Dermis blood vessel endothelial cell (primary cell): ENCODE data around the gene NDRG4. TPM values are rescaled to one million over a fixed set of nuclear protein-coding genes. Genes with fewer than 3 reads are reported as not detected.
"Not testable (repeated sequence)": the region's sequence is repeated elsewhere in the genome, so short reads cannot be mapped to it uniquely, and the experiment has no call there.

Experiments
- DNase-seq: peaks from one replicate; pipeline ENCODE4 v3.0.0; 2010
- total RNA-seq: library from RNA; depleted of rRNA; stranded (reverse); fragments of >200 nt; gene quantifications from 2 replicates; pipeline ENCODE4 v1.2.3, GENCODE V29; 2014

NDRG4 gene
- total RNA-seq, 1 donor from 2014 or later = 62.6 TPM

- no peak for DNase-seq
Observed at GRCh38 chr16:58466396-58466795, 33.5 kb upstream of the NDRG4 start.

- DNase-seq = no peak
Observed at GRCh38 chr16:58467905-58468304, 32.0 kb upstream of the NDRG4 start.

GRCh38 chr16:58471209-58471975, 28.6 kb upstream of the NDRG4 start:
- no peak for DNase-seq

- no peak for DNase-seq
Observed at GRCh38 chr16:58472266-58472665, 27.7 kb upstream of the NDRG4 start.

- DNase-seq = no peak
Observed at GRCh38 chr16:58472827-58473226, 27.1 kb upstream of the NDRG4 start.

- no peak for DNase-seq
Observed at GRCh38 chr16:58474296-58474695, 25.6 kb upstream of the NDRG4 start.

- DNase-seq = peak; percentile 67
Observed at GRCh38 chr16:58475091-58475619, 24.8 kb upstream of the NDRG4 start.

- peak; percentile 46 for DNase-seq
Observed at GRCh38 chr16:58476791-58477190, 23.2 kb upstream of the NDRG4 start.

GRCh38 chr16:58478427-58478826, 21.5 kb upstream of the NDRG4 start:
- no peak for DNase-seq

GRCh38 chr16:58481226-58481869, 18.6 kb upstream of the NDRG4 start:
- no peak for DNase-seq

- DNase-seq = no peak
Observed at GRCh38 chr16:58481931-58482330, 18.0 kb upstream of the NDRG4 start.

- DNase-seq = no peak
Observed at GRCh38 chr16:58485184-58485887, 14.6 kb upstream of the NDRG4 start.

GRCh38 chr16:58487566-58488351, 12.2 kb upstream of the NDRG4 start:
- peak; percentile 91 for DNase-seq

GRCh38 chr16:58488531-58488930, 11.4 kb upstream of the NDRG4 start:
- DNase-seq = no peak

GRCh38 chr16:58490065-58490464, 9.9 kb upstream of the NDRG4 start:
- DNase-seq = no peak

- not testable (repeated sequence) for DNase-seq
Observed at GRCh38 chr16:58490539-58490938, 9.4 kb upstream of the NDRG4 start.

- no peak for DNase-seq
Observed at GRCh38 chr16:58492066-58492465, 7.9 kb upstream of the NDRG4 start.

GRCh38 chr16:58492735-58493134, 7.2 kb upstream of the NDRG4 start:
- no peak for DNase-seq

GRCh38 chr16:58493756-58494431, 6.0 kb upstream of the NDRG4 start:
- DNase-seq = no peak

- peak; percentile 95 for DNase-seq
Observed at GRCh38 chr16:58494981-58495520, 4.9 kb upstream of the NDRG4 start.

GRCh38 chr16:58495521-58496331, 4.2 kb upstream of the NDRG4 start:
- no peak for DNase-seq
